Large intestine (tissue), 3 donors: ENCODE results near the gene TRIML1. TPM values are rescaled to one million over a fixed set of nuclear protein-coding genes. Genes with fewer than 3 reads are reported as not detected.
"Not testable (repeated sequence)": the region's sequence is repeated elsewhere in the genome, so short reads cannot be mapped to it uniquely, and the experiment has no call there.

Source experiments
- DNase-seq, 2 donors: peaks; one replicate each; pipeline versions ENCODE4 v3.0.0 to v3.0.0-alpha.2; 2013
- H3K27ac ChIP-seq: one replicate; pipeline ENCODE4 v1.5.1; 2013; ENCODE audit warnings: low read length
- H3K27me3 ChIP-seq: 2 replicates; pipeline ENCODE4 v1.6.1; 2013; ENCODE audit warnings: low read length; ENCODE audit not compliant: control insufficient read depth, insufficient read depth
- H3K36me3 ChIP-seq: 2 replicates; pipeline ENCODE4 v1.6.1; 2013; ENCODE audit warnings: low read length; ENCODE audit not compliant: control insufficient read depth, insufficient read depth
- H3K4me1 ChIP-seq: one replicate; pipeline ENCODE4 v1.6.1; 2013; ENCODE audit warnings: low read length; ENCODE audit not compliant: control insufficient read depth, insufficient read depth
- H3K4me3 ChIP-seq: one replicate; pipeline ENCODE4 v1.5.1; 2013; ENCODE audit warnings: low read length
- H3K9me3 ChIP-seq: one replicate; pipeline ENCODE4 v1.6.1; 2013; ENCODE audit warnings: mild to moderate bottlenecking, low read depth, low read length, moderate library complexity; ENCODE audit not compliant: control insufficient read depth
- WGBS: methylation state at CpG from one replicate; pipeline ENCODE4 v1.1.5; 2013; ENCODE audit warnings: low lambda C conversion rate; ENCODE audit not compliant: insufficient coverage; 5-methylcytosine and 5-hydroxymethylcytosine counted together
- polyA plus RNA-seq: library from polyadenylated mRNA; unstranded; fragments of 120-200 nt; gene quantifications from one replicate; pipeline ENCODE4 v1.2.1, GENCODE V29; 2013

Gene TRIML1
- polyA plus RNA-seq, 1 donor, result not detected

DNA sequence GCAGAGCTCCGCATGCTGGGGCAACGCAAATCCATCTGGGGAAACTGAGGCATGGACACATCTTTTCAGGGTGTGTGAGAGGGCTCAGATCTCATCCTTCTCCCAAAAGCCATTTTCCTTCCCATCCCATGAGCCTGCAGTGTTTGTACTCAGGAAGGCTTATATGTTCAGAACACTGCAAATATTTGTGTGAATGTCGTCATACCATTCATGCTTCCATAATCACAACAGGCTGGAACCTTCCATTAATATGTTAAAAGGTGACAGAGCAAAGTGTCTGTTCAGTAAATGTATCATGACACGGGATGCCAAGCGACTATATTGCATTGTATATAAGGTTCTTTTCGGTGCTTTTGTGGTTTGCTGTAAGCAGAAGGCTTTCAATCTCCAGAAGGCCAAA, 8.5 kb downstream of the TRIML1 start:
- 85% methylated on average over 3 of the region's 6 CpGs for WGBS
- H3K4me3 ChIP-seq, result no peak overlapping the region
- H3K36me3 ChIP-seq, result no peaks in the 10 kb centered on the region
- peaks cover 11% of the 10 kb centered on the region for H3K9me3 ChIP-seq
- H3K27me3 ChIP-seq, result no peaks in the 10 kb centered on the region
- H3K27ac ChIP-seq, result no peak overlapping the region
- no peak for DNase-seq
- H3K4me1 ChIP-seq, result no peaks in the 10 kb centered on the region

- no peaks in the 10 kb centered on the region for H3K27me3 ChIP-seq
- H3K4me3 ChIP-seq, result no peak overlapping the region
- H3K36me3 ChIP-seq, result no peaks in the 10 kb centered on the region
- WGBS, result 94% methylated on average over 3 of the region's 11 CpGs
- H3K9me3 ChIP-seq, result peaks cover 21% of the 10 kb centered on the region
- H3K4me1 ChIP-seq, result no peaks in the 10 kb centered on the region
- DNase-seq, result no peak
- H3K27ac ChIP-seq, result no peak overlapping the region
Measured at GRCh38 chr4:188154668-188155405, 15.6 kb downstream of the TRIML1 start.

DNA sequence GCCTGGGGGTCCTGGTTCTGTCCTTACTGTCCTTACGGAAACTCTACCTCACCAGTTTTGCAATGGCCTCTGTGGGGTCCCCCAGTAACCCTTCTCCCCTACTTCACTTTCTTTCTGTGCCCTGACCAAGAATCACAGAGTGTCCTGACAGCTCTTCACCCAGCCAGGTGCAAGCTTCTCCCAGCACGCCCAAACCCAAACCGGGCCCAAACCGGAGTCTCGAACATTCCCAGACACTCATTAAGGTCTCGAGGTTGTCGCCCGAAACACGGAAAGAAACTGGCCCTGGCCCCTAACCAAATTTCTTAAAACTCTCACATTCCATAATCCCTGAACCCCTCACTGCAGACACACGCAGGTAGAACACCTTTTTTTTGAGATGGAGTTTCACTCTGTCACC, 19.1 kb downstream of the TRIML1 start:
- no peak overlapping the region for H3K4me3 ChIP-seq
- no peak for DNase-seq
- no peaks in the 10 kb centered on the region for H3K27me3 ChIP-seq
- H3K9me3 ChIP-seq, result peaks cover 10% of the 10 kb centered on the region
- 100% methylated on average over 1 of the region's 10 CpGs for WGBS
- H3K4me1 ChIP-seq, result no peaks in the 10 kb centered on the region
- no peak overlapping the region for H3K27ac ChIP-seq
- H3K36me3 ChIP-seq, result no peaks in the 10 kb centered on the region

DNA sequence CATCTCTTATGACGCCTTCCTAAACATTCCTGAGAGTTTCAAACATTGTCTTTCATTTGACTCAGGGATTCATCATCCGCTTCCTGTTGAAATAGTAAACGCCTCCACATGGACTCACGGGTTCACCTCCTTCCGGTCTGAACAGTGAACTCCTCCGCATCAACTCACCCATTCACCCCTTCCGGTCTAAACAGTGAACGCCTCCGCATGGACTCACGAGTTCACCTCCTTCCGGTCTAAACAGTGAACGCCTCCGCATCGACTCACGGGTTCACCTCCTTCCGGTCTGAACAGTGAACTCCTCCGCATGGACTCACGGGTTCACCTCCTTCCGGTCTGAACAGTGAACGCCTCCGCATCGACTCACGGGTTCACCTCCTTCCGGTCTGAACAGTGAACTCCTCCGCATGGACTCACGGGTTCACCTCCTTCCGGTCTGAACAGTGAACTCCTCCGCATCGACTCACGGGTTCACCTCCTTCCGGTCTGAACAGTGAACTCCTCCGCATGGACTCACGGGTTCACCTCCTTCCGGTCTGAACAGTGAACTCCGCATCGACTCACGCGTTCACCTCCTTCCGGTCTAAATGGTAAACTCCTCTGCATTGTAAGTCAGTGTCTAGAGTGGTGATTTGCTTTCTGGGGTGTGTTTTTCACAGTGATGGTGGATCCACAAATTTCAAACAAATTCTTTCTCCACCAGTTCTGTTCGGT, 20.4 kb downstream of the TRIML1 start:
- not testable (repeated sequence) for H3K4me1 ChIP-seq, H3K36me3 ChIP-seq, H3K27me3 ChIP-seq, H3K9me3 ChIP-seq, H3K4me3 ChIP-seq, H3K27ac ChIP-seq, DNase-seq
- 100% methylated on average over 2 of the region's 40 CpGs for WGBS

DNA sequence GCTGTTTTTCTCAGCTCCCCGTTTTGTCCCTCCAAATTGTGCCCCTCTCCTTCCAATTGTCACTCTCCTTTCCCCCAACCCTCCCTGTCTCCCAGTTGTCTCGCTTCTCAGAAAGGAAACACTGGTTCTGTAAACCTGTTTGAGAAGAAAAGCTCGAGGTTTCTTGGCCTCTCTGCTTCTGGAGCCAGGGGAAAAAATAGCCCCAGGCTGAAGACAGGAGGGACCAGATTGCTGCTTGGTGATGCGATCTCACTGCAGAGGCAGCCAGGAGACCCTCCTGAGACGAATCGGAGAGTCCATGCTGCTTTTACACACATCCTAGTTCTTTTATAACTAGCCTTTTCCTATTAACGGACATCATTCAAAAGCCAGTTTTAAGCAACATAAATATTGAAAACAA, 21.2 kb downstream of the TRIML1 start:
- Histone ChIP-seq H3K4me3 (no peak overlapping the region), H3K27me3 (no peaks in the 10 kb centered on the region), H3K27ac (no peak overlapping the region), H3K4me1 (no peaks in the 10 kb centered on the region), H3K36me3 (no peaks in the 10 kb centered on the region), H3K9me3 (peaks cover 10% of the 10 kb centered on the region)
- WGBS, result 100% methylated on average over 2 of the region's 7 CpGs
- DNase-seq, result no peak

GRCh38 chr4:188161167-188161566, 21.9 kb downstream of the TRIML1 start:
- H3K4me3 ChIP-seq, result no peak overlapping the region
- H3K27ac ChIP-seq, result no peak overlapping the region
- no peak for DNase-seq
- no peaks in the 10 kb centered on the region for H3K27me3 ChIP-seq
- no peaks in the 10 kb centered on the region for H3K4me1 ChIP-seq
- H3K9me3 ChIP-seq, result peaks cover 6% of the 10 kb centered on the region
- no CpG with 5 or more reads among the region's 6 CpGs for WGBS
- H3K36me3 ChIP-seq, result no peaks in the 10 kb centered on the region

- Histone ChIP-seq H3K9me3 (no peaks in the 10 kb centered on the region), H3K27me3 (no peaks in the 10 kb centered on the region), H3K27ac (no peak overlapping the region), H3K4me1 (no peaks in the 10 kb centered on the region), H3K4me3 (no peak overlapping the region), H3K36me3 (no peaks in the 10 kb centered on the region)
- no CpG with 5 or more reads among the region's 6 CpGs for WGBS
- DNase-seq, result no peak
Measured at GRCh38 chr4:188162698-188163097, 23.5 kb downstream of the TRIML1 start.

DNA sequence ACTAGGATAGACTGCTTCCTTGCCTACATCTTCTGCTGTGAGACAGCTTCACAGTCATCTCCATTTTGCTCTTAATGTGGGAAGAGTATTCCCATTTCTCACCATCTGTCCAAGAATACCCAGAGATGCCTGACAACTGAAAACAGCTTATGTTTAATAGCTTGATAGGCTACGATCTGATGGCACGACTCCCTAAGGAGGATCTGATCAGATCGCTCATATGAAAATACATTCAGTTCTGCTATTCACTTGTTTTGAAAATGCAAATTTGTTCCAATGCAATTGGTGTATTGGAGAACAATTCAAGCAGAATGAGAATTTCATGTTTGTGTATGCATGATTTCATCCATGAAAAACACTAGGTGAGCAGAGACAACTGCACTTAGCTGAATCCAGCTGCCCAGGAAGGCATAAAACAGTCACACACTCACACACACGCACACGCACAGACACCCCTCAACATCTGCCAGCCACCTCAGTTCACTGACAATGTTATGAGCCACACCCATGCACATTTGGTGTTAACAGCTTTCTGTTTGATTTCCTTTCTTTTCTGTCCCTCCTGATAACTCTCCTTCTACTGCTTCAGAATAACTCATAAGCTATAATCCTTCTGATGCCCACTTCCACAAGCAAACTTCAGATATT, 29.6 kb downstream of the TRIML1 start:
- WGBS, result no CpG with 5 or more reads among the region's 5 CpGs
- H3K4me3 ChIP-seq, result no peak overlapping the region
- no peak overlapping the region for H3K27ac ChIP-seq
- H3K27me3 ChIP-seq, result no peaks in the 10 kb centered on the region
- H3K36me3 ChIP-seq, result no peaks in the 10 kb centered on the region
- no peaks in the 10 kb centered on the region for H3K9me3 ChIP-seq
- H3K4me1 ChIP-seq, result no peaks in the 10 kb centered on the region
- no peak for DNase-seq

- Histone ChIP-seq H3K4me1 (no peaks in the 10 kb centered on the region), H3K27ac (no peak overlapping the region), H3K4me3 (no peak overlapping the region), H3K36me3 (no peaks in the 10 kb centered on the region), H3K9me3 (peaks cover 3% of the 10 kb centered on the region), H3K27me3 (no peaks in the 10 kb centered on the region)
- DNase-seq, result no peak
- WGBS, result no CpG with 5 or more reads among the region's 2 CpGs
Measured at GRCh38 chr4:188171551-188171950, 32.3 kb downstream of the TRIML1 start.

DNA sequence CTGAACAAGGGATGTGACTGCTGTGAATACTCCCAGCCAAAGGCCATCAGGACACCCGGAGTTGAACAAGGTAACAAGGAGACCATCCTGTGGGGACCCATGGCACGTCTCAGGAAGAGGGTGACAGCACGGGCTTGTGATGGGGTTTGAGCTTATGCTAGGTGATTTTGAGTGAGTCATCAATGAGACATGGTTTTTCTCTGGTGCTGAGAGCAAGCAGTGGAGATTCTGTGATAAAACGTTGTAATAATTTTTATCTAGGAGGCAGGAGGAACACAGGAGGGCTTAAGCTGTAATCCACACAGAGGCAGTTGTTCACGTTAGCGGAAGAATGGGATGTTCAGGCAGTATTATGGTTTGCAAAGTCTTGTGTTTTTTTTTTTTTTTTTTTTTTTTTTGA, 36.0 kb downstream of the TRIML1 start:
- Histone ChIP-seq H3K4me3 (no peak overlapping the region), H3K4me1 (no peaks in the 10 kb centered on the region), H3K27me3 (no peaks in the 10 kb centered on the region), H3K36me3 (no peaks in the 10 kb centered on the region), H3K27ac (no peak overlapping the region), H3K9me3 (peaks cover 12% of the 10 kb centered on the region)
- DNase-seq, result no peak
- WGBS, result no CpG with 5 or more reads among the region's 6 CpGs
